Lower leg skin (tissue), 3 donors: ENCODE data around the gene FOXS1.

Source experiments
- POLR2A ChIP-seq, 2 donors: fragments of 450-650 bp; IDR thresholded peaks; one replicate each; pipeline ENCODE4 v1.6.1; 2016 to 2017; ENCODE audit warnings: antibody characterized with exemption in 2 of 2, mild to moderate bottlenecking in 1 of 2, moderate library complexity in 1 of 2
- TF ChIP-seq, protein P1 (sequence below), 3 donors: fragments of 450-650 bp; IDR thresholded peaks; one replicate each; pipeline ENCODE4 v1.5.1; 2016; ENCODE audit warnings: antibody characterized with exemption in 3 of 3, mild to moderate bottlenecking in 3 of 3, moderate library complexity in 2 of 3

DNA sequence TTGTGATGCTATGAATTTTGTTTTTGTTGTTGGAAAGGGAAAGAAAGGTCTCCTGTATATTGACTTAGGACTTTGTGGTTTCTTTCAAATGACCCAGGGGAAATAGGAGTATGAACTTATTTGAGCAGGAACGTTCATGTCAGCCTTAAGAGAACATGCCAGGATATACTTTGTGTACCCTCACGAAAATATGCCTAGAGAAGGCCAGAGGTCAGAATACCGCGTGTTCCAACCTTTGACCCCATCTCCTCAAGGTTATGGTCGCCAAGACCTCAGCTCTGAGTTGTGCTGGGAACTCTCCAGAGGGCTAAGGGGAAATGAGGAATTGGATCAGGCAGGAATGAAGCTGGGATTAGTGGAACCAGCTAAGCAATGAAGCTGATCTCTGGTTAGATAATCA is 36.5 kb upstream of the FOXS1 start:
- TF ChIP-seq, protein P1, sequence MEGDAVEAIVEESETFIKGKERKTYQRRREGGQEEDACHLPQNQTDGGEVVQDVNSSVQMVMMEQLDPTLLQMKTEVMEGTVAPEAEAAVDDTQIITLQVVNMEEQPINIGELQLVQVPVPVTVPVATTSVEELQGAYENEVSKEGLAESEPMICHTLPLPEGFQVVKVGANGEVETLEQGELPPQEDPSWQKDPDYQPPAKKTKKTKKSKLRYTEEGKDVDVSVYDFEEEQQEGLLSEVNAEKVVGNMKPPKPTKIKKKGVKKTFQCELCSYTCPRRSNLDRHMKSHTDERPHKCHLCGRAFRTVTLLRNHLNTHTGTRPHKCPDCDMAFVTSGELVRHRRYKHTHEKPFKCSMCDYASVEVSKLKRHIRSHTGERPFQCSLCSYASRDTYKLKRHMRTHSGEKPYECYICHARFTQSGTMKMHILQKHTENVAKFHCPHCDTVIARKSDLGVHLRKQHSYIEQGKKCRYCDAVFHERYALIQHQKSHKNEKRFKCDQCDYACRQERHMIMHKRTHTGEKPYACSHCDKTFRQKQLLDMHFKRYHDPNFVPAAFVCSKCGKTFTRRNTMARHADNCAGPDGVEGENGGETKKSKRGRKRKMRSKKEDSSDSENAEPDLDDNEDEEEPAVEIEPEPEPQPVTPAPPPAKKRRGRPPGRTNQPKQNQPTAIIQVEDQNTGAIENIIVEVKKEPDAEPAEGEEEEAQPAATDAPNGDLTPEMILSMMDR (IDR thresholded peaks at IDR 0.05), result no peak
- no peak for TF ChIP-seq POLR2A (IDR thresholded peaks at IDR 0.05)
